CD4-positive, alpha-beta T cell treated with Interleukin-6 for 4 hours (primary cell): ENCODE results near the gene MRPL23.

Experiments
- DNase-seq: peaks from one replicate; pipeline ENCODE4 v3.0.0-alpha.2; 2020; ENCODE audit warnings: mixed read lengths

MRPL23 gene

GRCh38 chr11:1998290-1998689 is 51.2 kb downstream of the MRPL23 start:
- DNase-seq, result no peak

- no peak for DNase-seq
Measured at GRCh38 chr11:1998861-1999260, 51.7 kb downstream of the MRPL23 start.

GRCh38 chr11:2002042-2002776 is 55.1 kb downstream of the MRPL23 start:
- DNase-seq, result no peak

- no peak for DNase-seq
Measured at GRCh38 chr11:2002807-2003206, 55.7 kb downstream of the MRPL23 start.

GRCh38 chr11:2004466-2004865 is 57.3 kb downstream of the MRPL23 start:
- no peak for DNase-seq
